GM23248 (cell line): Measurements from ENCODE around the gene PIM3. TPM values are rescaled to one million over a fixed set of nuclear protein-coding genes. Genes with fewer than 3 reads are reported as not detected.

Experiments
- DNase-seq: peaks from one replicate; pipeline ENCODE4 v3.0.0-alpha.2; 2015
- H2AFZ ChIP-seq: fragments of 200-600 bp; sonication (generic); 2 replicates; pipeline ENCODE4 v1.6.1; 2016; ENCODE audit warnings: antibody characterized with exemption
- H3F3A ChIP-seq: fragments of 200-600 bp; sonication (generic); 2 replicates; pipeline ENCODE4 v1.6.1; 2016; ENCODE audit warnings: mild to moderate bottlenecking, antibody characterized with exemption, mixed run types; ENCODE audit not compliant: insufficient read depth
- H3K27ac ChIP-seq: fragments of 200-600 bp; sonication (generic); 2 replicates; pipeline ENCODE4 v1.5.1; 2016; ENCODE audit warnings: mild to moderate bottlenecking
- H3K27me3 ChIP-seq: fragments of 200-600 bp; sonication (generic); replicated peaks from 2 replicates; pipeline ENCODE4 v1.6.1; 2016; ENCODE audit warnings: mild to moderate bottlenecking; ENCODE audit not compliant: insufficient read depth
- H3K36me3 ChIP-seq: fragments of 200-600 bp; sonication (generic); 2 replicates; pipeline ENCODE4 v1.6.1; 2016; ENCODE audit warnings: low read depth, mild to moderate bottlenecking
- H3K4me1 ChIP-seq: fragments of 200-600 bp; sonication (generic); 2 replicates; pipeline ENCODE4 v1.6.1; 2016; ENCODE audit warnings: mild to moderate bottlenecking; ENCODE audit not compliant: insufficient read depth
- H3K4me2 ChIP-seq: fragments of 200-600 bp; sonication (generic); one replicate; pipeline ENCODE4 v1.6.1; 2016; ENCODE audit warnings: mild to moderate bottlenecking; ENCODE audit not compliant: unreplicated experiment
- H3K4me3 ChIP-seq: fragments of 200-600 bp; sonication (generic); 2 replicates; pipeline ENCODE4 v1.5.1; 2016; ENCODE audit warnings: mild to moderate bottlenecking
- H3K79me2 ChIP-seq: fragments of 200-600 bp; sonication (generic); 2 replicates; pipeline ENCODE4 v1.6.1; 2016; ENCODE audit warnings: mild to moderate bottlenecking; ENCODE audit not compliant: insufficient read depth
- H3K9ac ChIP-seq: fragments of 200-600 bp; sonication (generic); 2 replicates; pipeline ENCODE4 v1.6.1; 2016; ENCODE audit warnings: mild to moderate bottlenecking
- H3K9me2 ChIP-seq: fragments of 200-600 bp; sonication (generic); 2 replicates; pipeline ENCODE4 v1.6.1; 2016; ENCODE audit warnings: mixed run types, mild to moderate bottlenecking, moderate library complexity; ENCODE audit not compliant: insufficient read depth
- H3K9me3 ChIP-seq: fragments of 200-600 bp; sonication (generic); one replicate; pipeline ENCODE4 v1.6.1; 2017; ENCODE audit warnings: low read depth
- H4K20me1 ChIP-seq: fragments of 200-600 bp; sonication (generic); 2 replicates; pipeline ENCODE4 v1.6.0; 2016; ENCODE audit not compliant: insufficient read depth
- EZH2 ChIP-seq: fragments of 200-600 bp; sonication (generic); IDR thresholded peaks from 2 replicates; pipeline ENCODE4 v1.6.1; 2018; ENCODE audit warnings: antibody characterized with exemption, mild to moderate bottlenecking; ENCODE audit not compliant: insufficient read depth, poor library complexity, severe bottlenecking
- EZH2phosphoT487 ChIP-seq: fragments of 200-600 bp; sonication (generic); IDR thresholded peaks from 2 replicates; pipeline ENCODE4 v1.6.1; 2018; ENCODE audit warnings: antibody characterized with exemption, moderate library complexity, mild to moderate bottlenecking, low read depth; ENCODE audit not compliant: insufficient read depth
- WGBS, 2 experiments: methylation state at CpG; one replicate each; pipeline ENCODE4 v1.1.6; 2015 to 2017; ENCODE audit warnings: low lambda C conversion rate in 2 of 2, low coverage in 1 of 2; ENCODE audit errors: missing lambda C conversion rate in 2 of 2; 5-methylcytosine and 5-hydroxymethylcytosine counted together
- in situ Hi-C: fragments of 300-500 bp; cut with MboI; formaldehyde crosslinking; loops from 2 replicates; pipeline ENCODE4 v1.15.0; 2020
- polyA plus RNA-seq: library from polyadenylated mRNA; unstranded; fragments of >200 nt; fragmentation: Nextera tagmentation; extraction: Ambion mirVana; gene quantifications from 2 replicates; pipeline ENCODE4 v1.2.1, GENCODE V29; 2016
- total RNA-seq: library from RNA; depleted of rRNA; stranded (reverse); fragments of >200 nt; shearing (Covaris generic); gene quantifications from 2 replicates; pipeline ENCODE4 v1.2.3, GENCODE V29; 2014

PIM3 gene
- total and polyA plus RNA-seq, 2 experiments from 2014 or later, result 10.8 to 16.2 TPM

DNA sequence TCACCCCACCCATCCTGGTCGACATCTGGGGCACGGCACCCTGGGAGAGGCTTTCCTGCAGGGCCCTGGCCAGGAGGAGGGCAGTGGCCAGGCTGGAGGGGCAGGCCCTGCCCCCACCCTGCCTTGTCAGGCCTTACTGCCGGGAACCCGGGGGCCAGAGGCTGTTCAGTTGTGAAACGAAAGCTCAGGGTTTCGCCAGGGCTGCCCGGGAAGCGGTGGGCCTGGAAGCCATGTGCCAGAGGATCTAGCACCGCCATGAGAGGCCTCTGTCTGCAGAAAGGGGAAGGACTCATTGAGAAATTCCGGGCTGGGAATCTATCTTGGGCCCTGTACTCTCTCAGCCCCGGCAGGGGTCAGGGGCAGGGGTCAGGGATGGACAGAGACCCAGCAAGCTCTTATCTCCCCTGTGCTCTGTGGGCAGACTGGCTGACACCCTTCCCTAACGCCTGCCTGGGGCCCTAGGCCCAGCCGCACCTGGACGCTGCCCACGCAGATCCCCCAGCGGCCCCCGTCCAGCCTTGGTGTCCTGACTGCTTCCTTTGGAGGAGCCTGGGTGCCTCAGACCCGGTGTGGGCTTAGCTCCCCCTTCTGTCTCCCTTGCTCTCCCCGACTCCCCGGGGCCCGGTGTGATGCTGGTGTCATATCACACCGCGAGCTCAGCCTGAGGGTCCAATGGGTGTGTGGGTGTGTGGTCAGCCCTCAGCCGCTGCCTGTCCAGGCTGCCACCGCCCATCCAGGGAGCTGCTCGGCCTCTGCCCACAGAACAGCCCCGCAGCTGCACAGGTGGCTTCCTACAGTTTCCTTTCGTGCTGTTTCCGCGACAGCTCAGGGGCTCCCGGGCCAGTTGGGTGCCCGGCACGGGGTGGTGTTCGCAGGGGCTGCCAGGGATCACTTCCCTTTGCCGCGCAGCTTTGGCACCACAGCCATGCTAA is 6.5 kb downstream of the PIM3 start:
- 0 out of 2 replicates have a peak, but pooled peaks cover 3% of the 10 kb centered on the region for H3F3A ChIP-seq
- 66 to 70% methylated on average over 31 to 36 of the region's 36 CpGs for WGBS, 2 experiments
- H3K4me2 ChIP-seq, result no peak overlapping the region
- H3K27ac ChIP-seq, result no peak overlapping the region
- peaks cover 8% of the 10 kb centered on the region; the same call in 1 of the 2 replicates for H3K4me1 ChIP-seq
- peaks cover 15% of the 10 kb centered on the region for H3K79me2 ChIP-seq
- no peaks in the 10 kb centered on the region for H3K27me3 ChIP-seq
- H4K20me1 ChIP-seq, result no peaks in the 10 kb centered on the region
- H3K9me3 ChIP-seq, result no peaks in the 10 kb centered on the region
- H3K4me3 ChIP-seq, result peak overlapping the region; percentile 32; the same call in 1 of the 2 replicates
- no peak overlapping the region for H3K9ac ChIP-seq
- 0 out of 2 replicates have a peak overlapping the region, but pooled peaks have one; percentile 25 for H2AFZ ChIP-seq
- H3K36me3 ChIP-seq, result no peaks in the 10 kb centered on the region; the same call in 1 of the 2 replicates
- no peaks in the 10 kb centered on the region for H3K9me2 ChIP-seq
- in situ Hi-C loops, result no loop called here
- DNase-seq, result no peak
- TF ChIP-seq EZH2phosphoT487 (no peak), EZH2 (no peak)

- H3K4me2 ChIP-seq, result no peak overlapping the region
- no peaks in the 10 kb centered on the region for H3K9me3 ChIP-seq
- TF ChIP-seq EZH2phosphoT487 (no peak), EZH2 (no peak)
- H3K9ac ChIP-seq, result no peak overlapping the region
- WGBS, 2 experiments, result 23 to 38% methylated on average over 13 to 18 of the region's 18 CpGs
- H4K20me1 ChIP-seq, result no peaks in the 10 kb centered on the region
- in situ Hi-C loops, result no loop called here
- H3K36me3 ChIP-seq, result no peaks in the 10 kb centered on the region; the same call in 1 of the 2 replicates
- H3K27ac ChIP-seq, result no peak overlapping the region
- H3F3A ChIP-seq, result 0 out of 2 replicates have a peak, but pooled peaks cover 3% of the 10 kb centered on the region
- H3K4me3 ChIP-seq, result peak overlapping the region; percentile 32; the same call in 1 of the 2 replicates
- H3K79me2 ChIP-seq, result peaks cover 10% of the 10 kb centered on the region
- H2AFZ ChIP-seq, result 0 out of 2 replicates have a peak overlapping the region, but pooled peaks have one; percentile 25
- H3K4me1 ChIP-seq, result peaks cover 5% of the 10 kb centered on the region; the same call in 1 of the 2 replicates
- no peaks in the 10 kb centered on the region for H3K27me3 ChIP-seq
- H3K9me2 ChIP-seq, result no peaks in the 10 kb centered on the region
- DNase-seq, result peak; percentile 37
Measured at GRCh38 chr22:49967706-49968208, 7.2 kb downstream of the PIM3 start.

GRCh38 chr22:49968313-49968830 is 7.8 kb downstream of the PIM3 start:
- Histone ChIP-seq H3F3A (peaks cover 9% of the 10 kb centered on the region; the same call in 1 of the 2 replicates), H3K9me2 (no peaks in the 10 kb centered on the region), H2AFZ (no peak overlapping the region), H3K36me3 (no peaks in the 10 kb centered on the region; the same call in 1 of the 2 replicates), H3K79me2 (peaks cover 4% of the 10 kb centered on the region; the same call in 1 of the 2 replicates), H3K9ac (no peak overlapping the region), H3K4me2 (no peak overlapping the region), H3K4me3 (no peak overlapping the region), H3K27me3 (no peaks in the 10 kb centered on the region), H3K4me1 (0 out of 2 replicates have a peak, but pooled peaks cover 3% of the 10 kb centered on the region), H3K9me3 (no peaks in the 10 kb centered on the region), H3K27ac (no peak overlapping the region), H4K20me1 (no peaks in the 10 kb centered on the region)
- in situ Hi-C loops, result no loop called here
- TF ChIP-seq EZH2phosphoT487, result no peak
- TF ChIP-seq EZH2, result no peak
- WGBS, 2 experiments, result 85 to 91% methylated on average over 9 to 10 of the region's 11 CpGs
- no peak for DNase-seq
